ENCODE data around the gene ARIH1.

ARIH1 gene

DNA sequence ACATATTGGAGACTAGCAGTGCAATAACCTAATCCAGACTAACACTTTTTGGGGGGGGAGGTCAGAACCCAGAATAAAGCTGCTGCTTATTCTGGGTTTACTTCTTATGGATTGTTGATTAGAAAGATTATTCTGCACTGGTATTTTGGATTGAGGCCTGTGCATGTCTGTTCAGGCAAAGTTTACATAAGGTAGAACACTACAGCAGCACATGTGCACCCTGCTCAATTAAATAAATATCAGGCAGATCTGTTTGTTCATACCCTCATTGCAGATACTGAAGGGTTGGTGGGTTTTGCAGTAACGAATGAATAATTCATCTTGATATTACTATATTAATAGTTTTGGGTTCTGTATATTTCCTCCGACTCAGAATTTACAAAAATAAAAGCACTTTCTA, 19.1 kb downstream of the ARIH1 start:
- H3K4me3 ChIP-seq (ENCODE audit: low read depth, low read length): no peak overlapping the region
- TF ChIP-seq, protein P1, sequence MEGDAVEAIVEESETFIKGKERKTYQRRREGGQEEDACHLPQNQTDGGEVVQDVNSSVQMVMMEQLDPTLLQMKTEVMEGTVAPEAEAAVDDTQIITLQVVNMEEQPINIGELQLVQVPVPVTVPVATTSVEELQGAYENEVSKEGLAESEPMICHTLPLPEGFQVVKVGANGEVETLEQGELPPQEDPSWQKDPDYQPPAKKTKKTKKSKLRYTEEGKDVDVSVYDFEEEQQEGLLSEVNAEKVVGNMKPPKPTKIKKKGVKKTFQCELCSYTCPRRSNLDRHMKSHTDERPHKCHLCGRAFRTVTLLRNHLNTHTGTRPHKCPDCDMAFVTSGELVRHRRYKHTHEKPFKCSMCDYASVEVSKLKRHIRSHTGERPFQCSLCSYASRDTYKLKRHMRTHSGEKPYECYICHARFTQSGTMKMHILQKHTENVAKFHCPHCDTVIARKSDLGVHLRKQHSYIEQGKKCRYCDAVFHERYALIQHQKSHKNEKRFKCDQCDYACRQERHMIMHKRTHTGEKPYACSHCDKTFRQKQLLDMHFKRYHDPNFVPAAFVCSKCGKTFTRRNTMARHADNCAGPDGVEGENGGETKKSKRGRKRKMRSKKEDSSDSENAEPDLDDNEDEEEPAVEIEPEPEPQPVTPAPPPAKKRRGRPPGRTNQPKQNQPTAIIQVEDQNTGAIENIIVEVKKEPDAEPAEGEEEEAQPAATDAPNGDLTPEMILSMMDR (IDR thresholded peaks at IDR 0.05; ENCODE audit: insufficient read depth, low read depth, low read length, missing control alignments): no peak
- DNase-seq (ENCODE audit: low read depth): no peak

DNA sequence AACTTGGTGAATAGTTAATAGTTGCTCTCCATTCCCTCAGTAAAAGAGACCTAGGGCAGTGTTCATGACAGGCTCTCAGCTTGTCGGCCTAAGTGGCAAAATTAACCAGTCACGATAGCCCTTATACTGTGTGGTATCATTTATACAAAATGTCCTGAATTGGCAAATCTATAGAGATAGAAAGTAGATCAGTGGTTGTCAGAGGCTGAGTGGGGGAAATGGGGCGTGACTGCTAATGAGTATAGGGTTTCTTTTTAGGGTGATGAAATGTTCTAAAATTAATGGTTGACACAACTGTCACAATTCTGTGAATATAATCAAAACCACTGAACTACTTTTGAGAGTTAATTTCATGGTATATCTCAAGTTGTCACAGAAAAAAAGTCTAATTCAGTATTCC, 20.9 kb downstream of the ARIH1 start:
- DNase-seq (ENCODE audit: low read depth): no peak
- TF ChIP-seq, protein P1 (IDR thresholded peaks at IDR 0.05; ENCODE audit: insufficient read depth, low read depth, low read length, missing control alignments): no peak
- no peak overlapping the region for H3K4me3 ChIP-seq (ENCODE audit: low read depth, low read length)

DNA sequence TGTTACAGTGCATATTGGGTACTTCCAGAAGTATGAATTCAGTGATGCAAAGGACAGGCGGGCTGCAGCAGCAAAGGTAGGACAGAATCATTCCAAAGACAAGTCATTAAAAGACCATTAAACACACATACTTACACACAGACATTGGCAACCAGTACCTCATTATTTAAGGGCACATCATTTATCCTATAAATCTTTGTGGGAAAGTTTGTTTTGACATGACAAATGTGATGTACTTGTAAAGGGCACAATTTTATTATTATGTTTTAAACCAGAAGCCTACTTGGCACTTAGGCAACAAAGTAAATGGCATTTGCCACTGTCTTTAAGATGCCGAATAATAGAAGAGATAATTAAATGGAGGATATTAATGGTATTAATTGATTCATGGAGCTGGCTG, 22.7 kb downstream of the ARIH1 start:
- DNase-seq (ENCODE audit: low read depth): no peak
- TF ChIP-seq, protein P1 (IDR thresholded peaks at IDR 0.05; ENCODE audit: insufficient read depth, low read depth, low read length, missing control alignments): no peak
- H3K4me3 ChIP-seq (ENCODE audit: low read depth, low read length): no peak overlapping the region

DNA sequence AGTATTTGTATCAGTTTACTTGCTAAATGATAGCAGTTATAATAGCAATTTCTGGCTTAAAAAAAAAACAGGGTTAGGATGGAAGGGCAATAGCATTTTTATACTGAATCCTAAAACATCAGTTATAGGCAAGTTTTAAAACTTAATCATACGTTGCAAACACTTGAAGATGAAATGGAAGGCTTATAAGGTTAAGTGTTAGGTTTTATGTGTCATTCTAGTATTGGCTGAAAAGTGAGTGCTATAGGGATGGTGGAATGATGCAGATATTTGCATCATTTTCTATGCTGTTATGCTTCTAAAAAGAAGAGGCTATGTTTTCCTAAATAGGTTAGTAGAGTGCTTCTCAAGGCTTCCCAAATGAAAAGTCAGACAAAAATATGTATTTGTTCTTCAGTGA, 23.3 kb downstream of the ARIH1 start:
- H3K4me3 ChIP-seq (ENCODE audit: low read depth, low read length): no peak overlapping the region
- TF ChIP-seq, protein P1 (IDR thresholded peaks at IDR 0.05; ENCODE audit: insufficient read depth, low read depth, low read length, missing control alignments): no peak
- DNase-seq (ENCODE audit: low read depth): no peak

DNA sequence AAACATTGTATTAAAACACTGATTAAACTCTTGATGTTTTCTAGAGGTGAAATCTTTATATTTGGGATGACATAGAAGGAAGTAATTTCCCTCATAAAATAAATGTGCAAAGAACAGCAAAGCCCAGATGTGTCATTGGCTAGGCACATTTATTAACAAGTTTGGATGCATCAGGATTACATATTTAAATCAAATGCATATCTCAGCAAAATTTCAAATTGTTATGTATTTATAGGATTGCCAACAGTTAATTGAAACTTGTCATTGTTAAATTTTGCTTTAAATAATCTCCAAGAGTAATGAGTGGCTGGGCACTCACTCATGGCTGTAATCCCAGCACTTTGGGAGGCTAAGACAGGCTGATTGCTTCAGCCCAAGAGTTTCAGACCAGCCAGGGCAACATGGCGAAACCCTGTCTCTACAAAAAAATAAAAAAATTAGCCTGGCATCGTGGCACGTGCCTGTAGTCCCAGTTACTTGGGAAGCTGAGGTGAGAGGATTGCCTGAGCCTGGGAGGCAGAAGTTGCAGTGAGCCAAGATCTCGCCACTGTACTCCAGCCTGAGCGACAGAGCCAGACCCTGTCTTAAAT, 28.2 kb downstream of the ARIH1 start:
- no peak overlapping the region for H3K4me3 ChIP-seq (ENCODE audit: low read depth, low read length)
- DNase-seq (ENCODE audit: low read depth): no peak
- TF ChIP-seq, protein P1 (IDR thresholded peaks at IDR 0.05; ENCODE audit: insufficient read depth, low read depth, low read length, missing control alignments): no peak

DNA sequence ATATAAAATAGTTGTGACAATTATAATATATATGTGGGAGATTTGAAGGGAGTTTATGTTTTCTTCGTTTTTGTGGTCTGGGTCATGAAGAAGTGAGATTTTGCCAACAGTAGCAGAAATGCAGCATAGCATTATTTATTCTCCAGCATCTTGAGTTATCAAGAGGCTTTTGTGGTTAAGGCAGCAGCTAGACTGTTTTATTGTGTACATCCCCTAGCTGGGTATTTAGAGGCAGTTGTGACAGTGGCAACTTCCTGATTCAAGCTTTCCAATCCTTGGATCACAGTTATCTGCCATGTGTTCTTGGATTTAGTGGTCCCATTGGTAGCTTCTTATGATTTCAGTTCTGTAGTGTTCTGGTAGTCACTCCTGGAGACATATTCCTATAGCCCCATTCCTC, 29.0 kb downstream of the ARIH1 start:
- no peak for DNase-seq (ENCODE audit: low read depth)
- no peak overlapping the region for H3K4me3 ChIP-seq (ENCODE audit: low read depth, low read length)
- TF ChIP-seq, protein P1 (IDR thresholded peaks at IDR 0.05; ENCODE audit: insufficient read depth, low read depth, low read length, missing control alignments): no peak

DNA sequence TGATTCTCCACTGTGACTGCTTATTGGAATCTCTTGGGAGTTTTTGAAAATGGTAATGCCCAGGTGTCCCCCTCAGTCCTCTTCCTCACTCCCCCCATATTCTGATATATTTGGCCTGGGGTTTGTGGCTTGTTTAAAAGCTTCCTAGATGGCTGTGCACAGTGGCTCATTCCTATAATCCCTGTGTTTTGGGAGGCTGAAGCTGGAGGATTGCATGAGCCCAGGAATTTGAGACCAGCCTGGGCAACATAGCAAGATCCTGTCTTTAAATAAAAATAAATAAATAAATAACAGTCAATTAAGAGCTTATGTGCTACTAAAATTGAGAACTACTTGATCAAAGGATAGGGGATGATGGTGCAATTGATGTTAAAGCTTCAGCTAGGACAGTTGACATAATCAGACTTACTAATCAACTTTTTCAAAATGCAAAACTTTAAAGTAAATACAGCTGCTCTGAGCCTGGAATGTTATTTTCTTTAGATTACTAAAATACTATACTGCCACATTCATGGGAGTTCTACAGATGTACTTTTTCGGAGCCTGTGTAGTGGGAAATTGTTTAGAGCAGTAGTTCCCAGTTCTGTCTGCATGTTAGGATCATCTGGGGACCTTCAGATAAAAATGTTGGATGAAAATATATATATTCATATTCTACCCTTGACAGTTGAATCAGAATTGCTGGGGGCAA, 33.4 kb downstream of the ARIH1 start:
- TF ChIP-seq, protein P1 (IDR thresholded peaks at IDR 0.05; ENCODE audit: insufficient read depth, low read depth, low read length, missing control alignments): no peak
- DNase-seq (ENCODE audit: low read depth): no peak

More for the DNA sequence above, 33.4 kb downstream of the ARIH1 start:
- no peak overlapping the region for H3K4me3 ChIP-seq (ENCODE audit: low read depth, low read length)
